22Rv1 (cell line): Measurements from ENCODE around the gene C4orf54.

Source experiments
- H3K27ac ChIP-seq: fragments of 450-650 bp; 2 replicates; pipeline ENCODE4 v1.5.1; 2017
- ZFX ChIP-seq: fragments of 450-650 bp; IDR thresholded peaks from 2 replicates; pipeline ENCODE4 v1.6.1; 2017; ENCODE audit warnings: antibody characterized with exemption, borderline replicate concordance
- TF ChIP-seq, protein P1 (sequence below): fragments of 450-650 bp; IDR thresholded peaks from 2 replicates; pipeline ENCODE4 v1.5.1; 2017; ENCODE audit warnings: mild to moderate bottlenecking

The C4orf54 gene

DNA sequence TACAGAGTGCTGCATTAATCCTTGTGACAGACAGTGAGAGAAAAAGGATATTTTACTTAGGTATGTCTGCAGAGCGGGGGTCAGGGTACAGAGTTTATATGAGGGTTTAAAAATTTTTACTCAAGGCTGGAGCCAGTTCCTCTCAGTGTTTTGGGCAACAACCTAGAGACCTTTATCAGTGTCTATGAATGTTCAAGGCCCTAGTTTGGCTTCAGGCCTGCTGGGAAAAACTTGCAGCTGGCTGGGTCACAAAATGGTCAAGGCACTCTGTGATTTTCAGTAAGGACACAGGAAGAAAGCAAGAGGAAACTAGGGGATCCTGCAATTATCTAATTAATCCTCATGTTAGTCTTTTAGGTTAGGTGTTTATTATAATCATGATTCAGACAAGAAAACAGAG, 10.8 kb upstream of the C4orf54 start:
- TF ChIP-seq ZFX = no peak
- TF ChIP-seq, protein P1, sequence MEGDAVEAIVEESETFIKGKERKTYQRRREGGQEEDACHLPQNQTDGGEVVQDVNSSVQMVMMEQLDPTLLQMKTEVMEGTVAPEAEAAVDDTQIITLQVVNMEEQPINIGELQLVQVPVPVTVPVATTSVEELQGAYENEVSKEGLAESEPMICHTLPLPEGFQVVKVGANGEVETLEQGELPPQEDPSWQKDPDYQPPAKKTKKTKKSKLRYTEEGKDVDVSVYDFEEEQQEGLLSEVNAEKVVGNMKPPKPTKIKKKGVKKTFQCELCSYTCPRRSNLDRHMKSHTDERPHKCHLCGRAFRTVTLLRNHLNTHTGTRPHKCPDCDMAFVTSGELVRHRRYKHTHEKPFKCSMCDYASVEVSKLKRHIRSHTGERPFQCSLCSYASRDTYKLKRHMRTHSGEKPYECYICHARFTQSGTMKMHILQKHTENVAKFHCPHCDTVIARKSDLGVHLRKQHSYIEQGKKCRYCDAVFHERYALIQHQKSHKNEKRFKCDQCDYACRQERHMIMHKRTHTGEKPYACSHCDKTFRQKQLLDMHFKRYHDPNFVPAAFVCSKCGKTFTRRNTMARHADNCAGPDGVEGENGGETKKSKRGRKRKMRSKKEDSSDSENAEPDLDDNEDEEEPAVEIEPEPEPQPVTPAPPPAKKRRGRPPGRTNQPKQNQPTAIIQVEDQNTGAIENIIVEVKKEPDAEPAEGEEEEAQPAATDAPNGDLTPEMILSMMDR = no peak
- no peak overlapping the region for H3K27ac ChIP-seq

DNA sequence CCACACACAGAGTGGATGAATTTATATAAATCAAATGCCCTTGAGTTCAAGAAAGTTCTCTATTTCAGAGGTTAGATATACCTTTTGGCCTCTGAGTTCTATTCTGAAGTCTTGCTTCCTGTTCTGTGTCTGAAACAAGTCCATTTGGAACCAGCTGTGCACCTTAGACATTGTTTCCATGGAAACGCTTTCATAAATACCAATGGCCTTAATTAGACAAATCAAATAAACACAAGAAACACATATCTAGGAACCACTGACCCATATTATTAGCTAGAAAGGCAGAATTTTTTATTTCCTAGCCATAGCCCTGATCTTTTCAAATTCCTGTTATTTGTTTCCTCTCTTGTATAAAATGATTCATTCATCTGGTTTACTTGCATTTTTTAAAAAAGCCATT, 8.4 kb upstream of the C4orf54 start:
- no peak for TF ChIP-seq ZFX
- TF ChIP-seq, protein P1 = no peak
- no peak overlapping the region for H3K27ac ChIP-seq

DNA sequence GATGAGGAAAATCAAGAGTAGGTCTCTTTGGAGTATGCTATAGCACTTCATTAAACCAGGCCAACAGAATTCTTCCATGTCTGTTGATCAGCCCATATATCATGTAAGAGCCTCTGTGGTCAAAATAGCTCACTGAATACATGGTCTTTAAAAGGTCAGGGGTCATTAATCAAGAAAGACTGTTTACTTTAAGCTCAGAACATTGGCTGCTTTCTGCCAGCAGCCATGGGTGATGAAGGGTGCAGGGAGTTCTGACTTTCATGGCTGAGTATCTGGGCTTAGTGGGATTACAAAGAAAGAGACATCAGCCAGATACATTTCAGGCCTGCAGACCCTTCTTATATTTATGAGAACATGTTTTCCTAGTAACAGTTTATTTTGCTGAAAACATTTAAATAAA, 7.1 kb upstream of the C4orf54 start:
- TF ChIP-seq, protein P1 = no peak
- TF ChIP-seq ZFX = no peak
- H3K27ac ChIP-seq = no peak overlapping the region

DNA sequence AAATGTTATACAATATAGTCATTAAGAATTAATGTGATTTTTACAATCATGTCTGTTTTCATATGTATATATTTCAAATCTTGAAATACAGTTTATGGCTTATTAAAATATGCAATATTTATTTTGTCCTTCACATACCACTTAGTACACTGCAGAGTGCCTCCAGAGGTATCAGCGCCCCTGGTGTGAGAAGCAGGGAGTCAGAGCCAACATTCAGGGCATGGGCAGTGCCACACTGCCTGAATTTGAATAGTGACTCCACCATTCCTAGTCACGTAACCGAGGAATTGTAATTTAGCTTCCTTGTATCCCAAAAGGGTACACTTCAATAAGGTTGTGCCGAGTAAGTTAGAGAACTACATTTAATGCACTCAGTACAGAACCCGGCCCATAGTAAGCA, 4.3 kb upstream of the C4orf54 start:
- no peak overlapping the region for H3K27ac ChIP-seq
- TF ChIP-seq, protein P1 = no peak
- TF ChIP-seq ZFX = no peak

DNA sequence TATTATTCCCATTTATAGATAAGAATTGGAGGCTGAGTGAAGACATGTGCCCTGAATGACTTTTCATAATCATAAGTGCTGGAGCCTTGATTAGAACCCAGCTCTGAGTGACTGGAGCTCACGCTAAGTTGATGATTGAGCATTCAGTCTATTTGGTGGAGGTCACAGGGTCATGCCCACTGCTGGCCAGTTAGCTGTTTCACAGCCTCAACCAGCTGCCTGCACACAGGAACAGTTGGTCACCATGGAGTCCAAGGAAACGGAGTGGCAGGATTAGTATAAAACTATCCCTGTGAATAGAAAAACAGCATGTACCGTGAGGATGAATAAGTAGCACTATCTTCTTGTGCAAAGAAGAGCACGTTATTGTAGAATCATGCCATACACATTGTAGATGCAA, 1.0 kb upstream of the C4orf54 start:
- TF ChIP-seq, protein P1 = no peak
- TF ChIP-seq ZFX = no peak
- H3K27ac ChIP-seq = no peak overlapping the region

DNA sequence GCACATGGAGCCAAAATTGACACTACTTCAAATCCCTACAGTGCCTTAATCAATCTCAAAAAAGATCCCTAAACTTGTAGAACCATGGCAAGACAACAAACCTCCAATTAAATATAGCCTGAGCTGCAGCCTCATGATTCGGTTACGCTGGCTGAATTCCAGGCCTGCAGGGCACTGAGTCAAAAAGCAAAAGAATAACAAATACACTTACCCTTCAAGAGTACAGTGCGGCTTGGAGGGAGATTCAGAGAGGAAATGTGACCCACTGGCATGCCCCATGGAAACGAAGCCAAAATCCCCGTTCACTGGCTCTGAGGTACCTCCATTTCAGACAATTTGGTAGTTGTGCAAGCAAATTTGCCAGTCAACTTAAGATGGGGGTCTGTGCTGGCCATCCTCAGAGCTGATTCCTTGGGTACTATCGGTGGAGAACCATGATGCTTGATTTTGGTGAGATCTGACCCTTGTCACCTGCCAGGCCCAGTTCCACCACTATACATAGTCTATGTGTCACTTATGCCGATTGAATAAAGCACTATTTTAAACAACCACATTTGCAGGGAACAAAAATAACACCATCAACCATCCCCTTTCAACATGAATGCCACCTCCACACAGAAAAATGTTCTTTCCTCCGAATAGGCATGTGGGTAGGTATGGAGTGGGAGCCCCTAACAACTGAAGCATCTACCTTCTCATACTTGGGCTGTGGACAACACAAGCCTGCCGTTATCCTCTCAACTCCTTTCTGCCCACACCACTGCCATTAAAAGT, 2.1 kb downstream of the C4orf54 start:
- TF ChIP-seq, protein P1 = no peak
- no peak for TF ChIP-seq ZFX
- H3K27ac ChIP-seq = no peak overlapping the region

DNA sequence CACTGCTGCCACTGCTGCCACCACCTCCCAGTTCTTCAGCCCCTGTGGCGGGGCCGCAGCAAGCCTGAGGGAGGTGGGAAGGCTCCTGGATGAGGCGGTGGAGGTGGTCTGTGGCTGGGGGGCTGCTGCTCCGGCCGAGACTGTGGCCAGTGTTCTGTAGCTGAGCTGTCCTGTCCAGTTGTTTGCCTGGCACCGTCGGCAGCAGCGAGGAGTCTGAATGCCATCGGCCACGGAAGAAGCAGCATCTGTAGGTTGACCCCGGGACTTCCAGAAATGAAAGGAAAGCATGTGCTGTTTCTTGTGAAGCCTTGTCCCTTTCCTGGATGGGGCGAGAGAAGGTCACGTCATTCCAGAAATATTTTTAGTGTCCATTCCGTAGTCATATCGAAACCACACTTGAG, 3.3 kb downstream of the C4orf54 start:
- no peak for TF ChIP-seq ZFX
- TF ChIP-seq, protein P1 = no peak
- H3K27ac ChIP-seq = no peak overlapping the region
